ENCODE results near the gene RNU5D-1. TPM values are rescaled to one million over a fixed set of nuclear protein-coding genes. Genes with fewer than 3 reads are reported as not detected.
"Not testable (repeated sequence)": the region's sequence is repeated elsewhere in the genome, so short reads cannot be mapped to it uniquely, and the experiment has no call there.

Gene RNU5D-1
- polyA plus RNA-seq, 1 experiment: not detected

DNA sequence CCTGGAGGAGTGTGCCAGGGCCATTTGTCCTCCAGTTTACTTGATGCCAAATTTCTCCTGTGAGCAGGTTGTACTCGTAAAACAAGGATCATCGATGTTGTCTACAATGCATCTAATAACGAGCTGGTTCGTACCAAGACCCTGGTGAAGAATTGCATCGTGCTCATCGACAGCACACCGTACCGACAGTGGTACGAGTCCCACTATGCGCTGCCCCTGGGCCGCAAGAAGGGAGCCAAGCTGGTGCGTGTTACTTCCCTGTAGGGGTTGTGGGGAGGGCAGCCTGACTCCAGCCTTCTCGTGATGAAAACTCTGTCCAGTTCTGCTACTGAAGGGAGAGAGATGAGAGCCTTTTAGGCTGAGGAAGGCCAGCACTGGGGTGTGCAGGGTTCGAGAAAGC is 46.6 kb upstream of the RNU5D-1 start:
- ChIA-PET CTCF (interaction anchor here (0.8 to 1.3 kb wide), 4 partner anchors 8 to 237 kb away, joined by 3 to 4 read pairs (median 3); partner anchors contain the start of gene PLK3), POLR2A (interaction anchor here (1.0 kb wide), 1 partner anchor 41 kb away, joined by 3 read pairs; no protein-coding TSS in a partner anchor)
- peak overlapping the region; percentile 92 for H3K4me3 ChIP-seq (ENCODE audit: low read depth, low read length)
- H3K27ac ChIP-seq (ENCODE audit: low read depth, low read length): peak overlapping the region; percentile 21
- no peaks in the 10 kb centered on the region for H3K27me3 ChIP-seq (ENCODE audit: control insufficient read depth, insufficient read depth, low read length)
- no peak for TF ChIP-seq CTCF (IDR thresholded peaks at IDR 0.05; ENCODE audit: low read depth, low read length)
- no peak for DNase-seq (ENCODE audit: low read depth, low spot score)
- no peaks in the 10 kb centered on the region; the same call in 1 of the 2 replicates for H3K9me3 ChIP-seq (ENCODE audit: control insufficient read depth, insufficient read depth, low read length)

DNA sequence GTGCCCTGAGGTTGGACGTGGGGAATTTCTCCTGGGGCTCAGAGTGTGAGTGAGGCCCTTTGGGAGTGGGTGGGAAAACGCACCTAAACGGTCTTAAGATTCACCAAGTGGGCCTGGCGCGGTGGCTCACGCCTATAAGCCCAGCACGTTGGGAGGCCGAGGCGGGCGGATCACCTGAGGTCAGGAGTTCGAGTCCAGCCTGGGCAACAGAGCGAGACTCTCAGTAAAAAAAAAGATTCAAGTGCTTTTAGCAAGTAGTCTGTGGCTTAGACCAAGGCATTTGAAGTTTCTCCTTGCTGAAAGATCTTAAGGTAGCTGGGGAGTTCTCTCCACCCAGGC is 45.7 kb upstream of the RNU5D-1 start:
- peak overlapping the region; percentile 21 for H3K27ac ChIP-seq (ENCODE audit: low read depth, low read length)
- no peak for DNase-seq (ENCODE audit: low read depth, low spot score)
- no peak for TF ChIP-seq CTCF (IDR thresholded peaks at IDR 0.05; ENCODE audit: low read depth, low read length)

DNA sequence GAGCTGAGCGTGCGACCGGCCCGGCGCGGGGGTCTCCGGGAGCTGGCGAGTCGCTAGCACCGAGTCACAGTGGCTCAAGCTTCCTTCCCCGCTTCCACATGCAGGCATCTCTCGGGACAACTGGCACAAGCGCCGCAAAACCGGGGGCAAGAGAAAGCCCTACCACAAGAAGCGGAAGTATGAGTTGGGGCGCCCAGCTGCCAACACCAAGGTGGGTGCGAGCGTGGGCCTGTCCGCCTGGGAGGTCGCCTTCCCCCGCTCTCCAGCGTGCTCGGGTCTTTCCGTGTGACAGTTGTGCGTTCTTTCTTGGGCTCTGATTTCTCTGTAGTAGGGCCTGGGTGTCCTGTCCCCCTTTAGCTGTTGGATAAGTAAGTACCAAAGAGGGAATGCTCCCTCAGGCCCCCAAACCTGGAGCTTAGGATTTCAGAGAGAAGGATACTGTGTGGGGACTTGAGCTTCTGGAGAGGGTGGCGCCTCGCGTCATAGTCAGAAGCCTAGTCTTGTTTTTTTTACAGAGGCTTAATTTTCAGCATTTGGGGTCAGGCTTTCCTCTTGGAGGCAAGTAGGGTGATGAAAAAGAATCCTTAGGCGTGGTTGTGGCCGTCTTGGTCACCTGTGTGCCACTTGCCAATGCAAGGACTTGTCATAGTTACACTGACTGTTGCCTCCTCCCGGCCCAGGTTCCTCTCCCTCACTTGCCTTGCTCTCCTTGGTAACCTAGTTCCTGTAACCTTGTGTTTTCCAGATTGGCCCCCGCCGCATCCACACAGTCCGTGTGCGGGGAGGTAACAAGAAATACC is 45.2 kb upstream of the RNU5D-1 start:
- TF ChIP-seq CTCF (IDR thresholded peaks at IDR 0.05; ENCODE audit: low read depth, low read length): no peak
- no peaks in the 10 kb centered on the region for H3K27me3 ChIP-seq (ENCODE audit: control insufficient read depth, insufficient read depth, low read length)
- CTCF ChIA-PET: interaction anchor here (0.9 to 2.1 kb wide), 5 partner anchors 14 to 48 kb away, joined by 4 to 9 read pairs (median 4); partner anchors contain the start of gene PLK3
- no peaks in the 10 kb centered on the region; the same call in 1 of the 2 replicates for H3K9me3 ChIP-seq (ENCODE audit: control insufficient read depth, insufficient read depth, low read length)
- POLR2A ChIA-PET: interaction anchor here (0.5 to 2.5 kb wide), 25 partner anchors 8 to 1647 kb away, joined by 3 to 23 read pairs (median 5); partner anchors contain the start of genes BEST4, BTBD19, PLK3 and RNU5D-1
- no peak for DNase-seq (ENCODE audit: low read depth, low spot score)
- H3K27ac ChIP-seq (ENCODE audit: low read depth, low read length): peak overlapping the region; percentile 96
- peak overlapping the region; percentile 92 for H3K4me3 ChIP-seq (ENCODE audit: low read depth, low read length)

More for the DNA sequence above, 45.7 kb upstream of the RNU5D-1 start:
- POLR2A ChIA-PET: interaction anchor here (0.6 to 2.5 kb wide), 8 partner anchors 10 to 563 kb away, joined by 3 to 23 read pairs (median 11); partner anchors contain the start of genes BEST4, PLK3 and RNU5D-1
- Histone ChIP-seq H3K9me3 (ENCODE audit: control insufficient read depth, insufficient read depth, low read length) (no peaks in the 10 kb centered on the region; the same call in 1 of the 2 replicates), H3K27me3 (ENCODE audit: control insufficient read depth, insufficient read depth, low read length) (no peaks in the 10 kb centered on the region), H3K4me3 (ENCODE audit: low read depth, low read length) (peak overlapping the region; percentile 92)
- CTCF ChIA-PET: interaction anchor here (0.9 to 2.0 kb wide), 4 partner anchors 14 to 48 kb away, joined by 4 to 6 read pairs (median 4); partner anchors contain the start of gene PLK3

GRCh38 chr1:44775078-44775929 is 44.3 kb upstream of the RNU5D-1 start, which contains the start of gene RPS8:
Gene RPS8 (plus strand): TSS chr1:44775540. CDS start chr1:44775597, 57 bp downstream.
- peak; percentile 76 for DNase-seq (ENCODE audit: low read depth, low spot score)

GRCh38 chr1:44766421-44766820 is 35.5 kb upstream of the RNU5D-1 start:
- H3K27ac ChIP-seq (ENCODE audit: low read depth, low read length); H3K27me3 ChIP-seq (ENCODE audit: control insufficient read depth, insufficient read depth, low read length); DNase-seq (ENCODE audit: low read depth, low spot score); H3K9me3 ChIP-seq (ENCODE audit: control insufficient read depth, insufficient read depth, low read length); H3K4me3 ChIP-seq (ENCODE audit: low read depth, low read length): not testable (repeated sequence)
- ChIA-PET POLR2A (interaction anchor here (0.7 to 1.6 kb wide), 3 partner anchors 9 to 34 kb away, joined by 3 to 6 read pairs (median 4); partner anchors contain the start of genes PLK3 and RPS8), CTCF (interaction anchor here (0.7 to 1.2 kb wide), 3 partner anchors 20 to 37 kb away, joined by 3 read pairs; partner anchors contain the start of gene RNU5D-1)

More at GRCh38 chr1:44775078-44775929, 44.3 kb upstream of the RNU5D-1 start, which contains the start of gene RPS8:
- no peaks in the 10 kb centered on the region for H3K27me3 ChIP-seq (ENCODE audit: control insufficient read depth, insufficient read depth, low read length)
- H3K9me3 ChIP-seq (ENCODE audit: control insufficient read depth, insufficient read depth, low read length): no peaks in the 10 kb centered on the region; the same call in 1 of the 2 replicates
- CTCF ChIA-PET: interaction anchor here (0.9 to 2.1 kb wide), 5 partner anchors 10 to 47 kb away, joined by 3 to 9 read pairs (median 6); partner anchors contain the start of genes PLK3 and RNU5D-1
- H3K4me3 ChIP-seq (ENCODE audit: low read depth, low read length): peak within 1 kb of the TSS; percentile 92
- no peak for TF ChIP-seq CTCF (IDR thresholded peaks at IDR 0.05; ENCODE audit: low read depth, low read length)
- POLR2A ChIA-PET: interaction anchor here (0.5 to 2.5 kb wide), 32 partner anchors 8 to 1648 kb away, joined by 3 to 23 read pairs (median 4); partner anchors contain the start of genes BEST4, BTBD19, HECTD3 and PLK3
- peak within 1 kb of the TSS; percentile 96 for H3K27ac ChIP-seq (ENCODE audit: low read depth, low read length)

Measured in AG04450 (cell line).